NCI-H82 treated with DMSO at 0.1 percent for 48 hours (cell line): ENCODE results near the gene SCNN1A.

Source experiments
- DNase-seq: peaks from one replicate; lab custom pipeline; 2025; ENCODE audit not compliant: unreplicated experiment; lab: John Stamatoyannopoulos, UW

SCNN1A gene

DNA sequence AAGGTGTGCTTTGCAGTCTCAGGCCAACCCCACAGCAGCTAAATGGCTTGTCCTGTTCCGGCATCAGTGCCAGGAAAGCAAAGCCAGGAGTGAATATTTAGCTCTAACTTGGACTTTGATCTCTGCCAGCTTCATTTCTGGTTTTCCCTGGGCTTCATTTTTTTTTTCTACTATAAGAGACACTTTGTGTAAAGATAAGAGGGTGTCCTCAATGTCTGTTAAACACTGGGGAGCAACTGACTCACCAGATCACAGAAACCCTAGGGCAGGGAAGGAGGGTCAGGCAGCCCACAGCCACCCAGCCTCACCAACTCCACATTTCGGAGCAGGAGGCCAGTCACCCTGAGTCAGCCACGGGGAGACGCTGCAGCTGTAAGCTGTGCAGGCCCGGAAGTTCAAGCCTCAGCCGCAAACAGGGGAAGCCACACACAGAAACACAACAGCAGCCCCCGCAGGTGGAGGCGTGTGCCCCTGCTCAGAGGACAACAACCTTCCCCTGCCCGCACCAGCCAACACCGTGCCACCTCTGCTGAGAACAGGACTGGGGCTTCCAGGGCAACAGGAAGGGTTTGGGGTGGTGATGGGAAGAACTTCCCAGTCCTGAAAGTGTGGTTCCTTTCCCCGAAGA, 39.8 kb downstream of the SCNN1A start:
- DNase-seq = no peak

DNA sequence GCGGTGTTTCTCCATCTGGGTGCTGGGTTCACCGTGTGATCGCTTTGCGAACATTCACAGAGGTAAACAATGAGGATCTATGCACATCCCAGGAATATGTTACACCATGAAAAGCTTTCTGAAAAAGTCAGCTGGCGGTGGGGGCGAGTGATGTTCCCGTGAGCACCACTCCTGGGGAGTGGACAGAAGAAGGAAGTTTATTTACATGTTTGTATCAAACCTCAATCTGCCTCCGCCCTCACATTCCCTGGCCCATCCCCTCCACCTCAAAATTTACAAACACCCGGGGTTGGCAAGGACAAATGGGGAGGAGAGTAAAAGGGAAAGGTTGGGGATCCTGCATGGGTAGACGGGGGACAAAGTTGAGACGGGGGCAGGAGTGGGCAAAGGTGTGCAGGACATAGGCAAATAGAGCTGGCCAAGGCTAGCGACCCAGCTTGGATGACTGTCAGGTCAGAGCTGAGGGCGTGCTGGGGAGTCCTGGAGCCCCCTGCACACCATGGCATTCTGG, 40.4 kb downstream of the SCNN1A start:
- no peak for DNase-seq

DNA sequence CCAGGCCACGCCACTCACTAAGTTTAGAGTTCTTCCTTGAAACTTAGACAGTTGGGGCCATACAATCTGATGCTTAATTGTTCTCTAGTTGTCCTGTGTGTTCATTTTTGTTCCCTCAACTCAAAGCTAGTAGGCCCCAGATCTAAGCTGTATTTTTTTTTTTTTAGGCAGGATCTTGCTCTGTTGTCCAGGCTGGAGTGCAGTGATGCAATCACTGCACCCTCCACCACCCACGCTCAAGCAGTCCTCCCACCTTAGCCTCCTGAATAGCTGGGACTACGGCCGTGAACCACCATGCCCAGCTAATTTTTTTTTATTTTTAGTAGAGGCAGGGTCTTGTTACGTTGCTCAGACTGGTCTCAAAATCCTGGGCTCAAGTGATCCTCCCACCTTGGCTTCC, 41.0 kb downstream of the SCNN1A start:
- DNase-seq = no peak

DNA sequence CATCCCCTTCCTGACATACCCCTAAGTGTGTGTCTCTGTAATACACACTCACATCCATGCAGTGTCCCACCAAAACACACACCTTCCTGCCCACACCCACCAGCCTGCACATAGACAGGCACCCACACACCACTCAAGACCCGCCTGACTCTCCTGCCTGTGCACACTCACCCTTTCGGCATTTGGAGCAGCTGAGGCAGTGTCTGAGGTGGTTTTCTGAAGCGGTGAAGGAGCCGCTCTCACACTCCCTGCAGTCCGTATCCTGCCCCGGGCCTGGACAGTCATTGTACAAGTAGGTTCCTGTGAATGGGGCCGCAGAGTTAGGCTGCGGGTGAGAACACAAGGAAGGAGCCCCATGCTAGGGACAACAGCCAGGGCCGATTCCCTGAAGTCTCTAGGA, 41.8 kb downstream of the SCNN1A start:
- no peak for DNase-seq

DNA sequence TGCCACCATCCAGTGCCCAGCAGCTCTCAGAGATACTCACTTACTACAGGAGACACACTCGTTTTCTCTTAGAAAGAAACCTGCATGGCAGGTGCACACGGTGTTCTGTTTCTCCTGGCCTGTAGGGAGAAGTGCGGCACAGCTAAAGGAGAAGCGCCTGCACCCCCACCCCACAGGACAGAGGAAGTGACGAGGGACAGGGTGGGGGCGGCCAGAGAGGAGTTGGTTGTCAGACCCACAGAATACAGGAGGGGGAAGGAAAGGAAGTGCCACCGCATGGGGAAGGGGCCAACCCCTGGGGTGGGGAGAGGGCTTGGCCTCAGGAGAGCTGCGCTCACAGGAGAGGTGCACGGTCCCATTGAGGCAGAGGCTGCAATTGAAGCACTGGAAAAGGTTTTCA, 42.3 kb downstream of the SCNN1A start:
- DNase-seq = no peak

DNA sequence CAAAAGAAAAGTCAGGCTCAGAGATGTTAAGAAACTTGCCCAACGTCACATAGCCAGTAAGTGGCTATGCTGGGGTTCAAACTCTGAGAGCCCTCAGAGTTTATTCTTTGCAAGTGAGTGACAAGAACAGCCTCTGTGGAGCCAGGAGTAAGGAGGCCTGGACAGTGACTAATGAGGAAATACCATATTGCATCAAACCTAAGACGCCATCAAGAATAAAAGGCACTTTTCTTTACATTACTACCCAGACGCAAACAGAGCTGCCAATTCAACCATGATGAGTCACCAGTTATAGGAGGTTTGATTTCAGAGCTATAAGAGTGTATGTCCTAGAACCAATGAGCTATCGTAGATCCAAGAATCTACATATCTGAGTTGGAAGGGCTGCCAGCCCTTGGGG, 42.9 kb downstream of the SCNN1A start:
- DNase-seq = no peak

DNA sequence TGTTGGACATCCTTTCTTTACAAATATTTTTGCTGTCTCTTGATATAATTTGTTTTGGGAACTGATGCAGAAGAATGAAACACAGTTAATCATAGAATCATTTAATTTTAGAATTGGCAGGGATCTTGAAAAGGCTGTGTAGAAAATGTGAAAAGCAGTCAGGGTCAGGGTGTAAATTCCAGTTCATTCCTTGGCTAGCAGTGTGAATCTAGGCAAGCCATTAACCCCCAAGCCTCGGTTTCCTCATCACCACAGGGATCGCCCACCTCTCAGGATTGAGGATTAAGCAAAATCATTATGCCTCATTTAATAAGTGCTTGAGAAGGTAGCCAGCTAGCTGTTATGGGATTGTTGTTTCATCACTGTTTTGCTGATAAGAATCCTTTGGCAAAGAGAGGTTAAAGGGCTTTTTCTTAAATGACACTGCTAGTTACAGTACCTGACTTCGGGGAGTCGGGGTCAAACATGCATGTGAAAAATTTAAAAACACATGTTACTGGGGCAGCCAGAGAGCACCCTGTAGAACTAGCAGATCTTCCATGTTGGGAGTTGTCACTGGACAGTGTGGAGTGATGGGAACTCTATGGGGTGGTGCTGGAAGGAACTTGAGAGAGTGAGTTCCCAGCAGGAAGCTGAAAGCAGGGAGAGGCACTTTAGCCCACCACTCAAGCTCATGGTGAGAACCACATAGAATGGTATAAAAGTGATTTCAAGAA, 44.2 kb downstream of the SCNN1A start:
- no peak for DNase-seq

DNA sequence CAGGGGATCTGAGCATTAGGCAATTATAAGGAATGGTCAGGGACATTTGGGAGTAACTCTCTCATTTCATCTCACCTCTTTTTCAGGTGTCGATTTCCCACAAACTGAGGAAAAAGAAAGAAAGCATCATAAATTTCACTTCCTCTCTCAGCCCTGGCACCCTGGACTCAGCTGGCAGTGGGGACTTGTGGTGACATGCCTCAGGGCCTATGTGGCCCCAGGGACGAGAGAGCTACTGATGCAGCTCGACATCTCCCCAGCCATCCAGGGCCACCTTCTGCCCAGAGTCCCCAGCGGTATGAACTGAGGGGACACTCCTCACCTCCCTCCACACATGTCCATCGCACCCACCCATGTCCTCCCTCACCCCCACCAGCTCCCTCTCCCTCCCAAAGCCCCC, 45.2 kb downstream of the SCNN1A start:
- no peak for DNase-seq

DNA sequence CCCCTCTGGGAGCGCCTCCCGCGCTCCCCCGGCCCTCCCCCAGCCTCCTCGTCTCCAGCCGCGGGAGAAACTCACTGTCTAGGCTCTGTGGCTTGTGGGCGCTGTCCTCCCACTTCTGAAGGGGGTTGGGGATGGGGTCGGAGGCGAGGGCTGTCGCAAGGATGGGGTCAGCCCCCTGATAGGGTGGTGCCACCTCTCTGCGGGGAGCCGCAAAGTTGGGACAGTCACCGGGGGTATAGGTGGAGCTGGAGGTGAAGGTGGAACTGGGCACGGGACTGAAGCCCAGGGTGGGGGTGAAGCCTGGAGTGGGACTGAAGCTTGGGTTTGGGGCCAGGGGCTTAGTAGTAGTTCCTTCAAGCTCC, 45.7 kb downstream of the SCNN1A start:
- DNase-seq = no peak

DNA sequence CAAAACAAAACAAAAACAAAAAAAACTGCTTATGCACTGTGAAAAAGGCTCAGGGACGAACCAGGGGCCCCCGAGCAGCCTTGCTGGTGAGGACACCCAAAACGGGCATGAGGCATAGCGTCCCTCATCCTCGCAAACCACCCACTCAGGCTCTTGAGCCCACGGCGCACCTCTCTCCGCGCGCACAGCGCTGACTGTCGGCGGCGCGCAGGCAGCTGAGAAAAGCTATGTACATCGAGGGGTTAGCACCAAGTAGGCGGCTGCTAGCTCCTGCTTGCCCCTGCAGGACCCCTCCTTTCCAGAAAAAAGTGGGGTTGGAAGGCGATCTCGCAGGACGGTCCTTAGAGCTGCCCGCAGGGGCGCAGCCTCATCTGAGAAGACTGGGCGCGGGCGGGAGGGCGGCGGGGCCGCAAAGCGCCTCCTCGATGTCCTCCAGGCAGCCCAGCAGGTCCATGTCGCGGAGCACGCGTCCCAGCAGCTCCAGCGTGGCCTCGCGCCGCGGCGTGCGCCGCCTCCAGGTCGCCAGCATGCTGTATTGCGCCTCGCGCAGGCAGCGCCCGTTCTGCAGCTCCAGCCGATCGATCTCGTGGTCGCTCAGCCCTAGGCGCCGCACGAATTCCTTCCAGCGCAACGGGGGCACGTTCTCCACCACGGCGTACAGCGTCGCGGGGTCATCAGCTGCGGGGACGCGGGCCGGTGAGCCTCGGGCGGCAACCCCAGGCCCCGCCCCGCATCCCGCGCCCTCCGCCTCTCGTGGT, 46.2 kb downstream of the SCNN1A start:
- no peak for DNase-seq

DNA sequence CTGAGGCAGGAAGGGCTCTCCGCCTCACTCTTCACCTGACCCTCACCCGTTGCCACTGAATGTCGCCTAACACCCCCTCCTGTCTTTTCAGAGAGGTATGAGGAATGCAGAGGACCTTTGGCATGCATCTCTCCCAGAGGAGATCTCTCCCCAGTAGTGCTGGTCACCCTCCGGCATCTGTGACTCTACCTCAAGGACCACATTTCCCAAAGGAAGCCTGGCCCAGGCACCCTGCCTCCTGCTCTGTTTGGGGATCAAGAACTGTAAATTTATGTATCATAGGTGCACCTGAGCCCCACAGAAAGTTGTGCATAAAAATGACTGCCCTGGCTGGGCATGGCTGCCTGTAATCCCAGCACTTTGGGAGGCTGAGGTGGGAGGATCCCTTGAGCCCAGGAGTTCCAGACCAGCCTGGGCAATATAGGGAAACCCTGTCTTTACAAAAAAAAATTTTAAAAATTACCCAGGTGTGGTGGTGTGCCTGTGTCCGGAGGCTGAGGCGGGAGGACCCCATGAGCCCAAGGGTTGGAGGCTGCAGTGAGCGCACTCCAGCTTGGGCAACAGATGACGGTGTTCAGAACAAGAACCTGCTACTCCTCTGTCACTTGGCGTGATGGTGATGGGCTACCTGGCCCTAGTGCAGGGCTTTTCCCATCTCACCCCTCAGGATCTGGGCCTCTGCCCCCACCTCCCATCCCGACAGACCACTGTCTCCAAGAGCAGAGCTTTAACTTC, 47.2 kb downstream of the SCNN1A start:
- no peak for DNase-seq

DNA sequence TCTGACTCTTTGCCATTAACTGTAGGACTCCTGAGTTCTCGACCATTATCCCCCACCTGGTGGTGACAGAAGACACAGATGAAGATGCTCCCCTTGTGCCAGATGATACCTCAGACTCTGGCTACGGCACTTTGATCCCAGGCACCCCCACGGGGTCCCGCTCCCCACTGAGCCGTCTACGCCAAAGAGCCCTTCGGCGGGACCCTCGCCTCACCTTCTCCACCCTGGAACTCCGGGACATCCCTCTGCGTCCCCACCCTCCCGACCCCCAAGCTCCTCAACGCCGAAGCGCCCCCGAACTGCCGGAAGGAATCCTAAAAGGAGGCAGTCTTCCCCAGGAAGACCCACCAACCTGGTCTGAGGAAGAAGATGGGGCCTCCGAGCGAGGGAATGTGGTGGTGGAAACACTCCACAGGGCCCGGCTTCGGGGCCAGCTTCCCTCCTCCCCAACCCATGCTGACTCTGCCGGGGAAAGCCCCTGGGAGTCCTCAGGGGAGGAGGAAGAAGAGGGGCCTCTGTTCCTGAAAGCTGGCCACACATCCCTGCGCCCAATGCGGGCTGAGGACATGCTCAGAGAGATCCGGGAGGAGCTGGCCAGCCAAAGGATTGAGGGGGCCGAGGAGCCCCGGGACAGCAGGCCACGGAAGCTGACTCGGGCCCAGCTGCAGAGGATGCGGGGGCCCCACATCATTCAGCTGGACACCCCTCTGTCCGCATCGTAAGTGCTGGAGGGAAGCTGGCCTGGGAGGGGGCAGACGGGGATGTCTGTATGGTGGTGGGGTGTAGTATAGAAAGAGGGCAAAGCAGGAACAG, 47.9 kb downstream of the SCNN1A start:
- no peak for DNase-seq

DNA sequence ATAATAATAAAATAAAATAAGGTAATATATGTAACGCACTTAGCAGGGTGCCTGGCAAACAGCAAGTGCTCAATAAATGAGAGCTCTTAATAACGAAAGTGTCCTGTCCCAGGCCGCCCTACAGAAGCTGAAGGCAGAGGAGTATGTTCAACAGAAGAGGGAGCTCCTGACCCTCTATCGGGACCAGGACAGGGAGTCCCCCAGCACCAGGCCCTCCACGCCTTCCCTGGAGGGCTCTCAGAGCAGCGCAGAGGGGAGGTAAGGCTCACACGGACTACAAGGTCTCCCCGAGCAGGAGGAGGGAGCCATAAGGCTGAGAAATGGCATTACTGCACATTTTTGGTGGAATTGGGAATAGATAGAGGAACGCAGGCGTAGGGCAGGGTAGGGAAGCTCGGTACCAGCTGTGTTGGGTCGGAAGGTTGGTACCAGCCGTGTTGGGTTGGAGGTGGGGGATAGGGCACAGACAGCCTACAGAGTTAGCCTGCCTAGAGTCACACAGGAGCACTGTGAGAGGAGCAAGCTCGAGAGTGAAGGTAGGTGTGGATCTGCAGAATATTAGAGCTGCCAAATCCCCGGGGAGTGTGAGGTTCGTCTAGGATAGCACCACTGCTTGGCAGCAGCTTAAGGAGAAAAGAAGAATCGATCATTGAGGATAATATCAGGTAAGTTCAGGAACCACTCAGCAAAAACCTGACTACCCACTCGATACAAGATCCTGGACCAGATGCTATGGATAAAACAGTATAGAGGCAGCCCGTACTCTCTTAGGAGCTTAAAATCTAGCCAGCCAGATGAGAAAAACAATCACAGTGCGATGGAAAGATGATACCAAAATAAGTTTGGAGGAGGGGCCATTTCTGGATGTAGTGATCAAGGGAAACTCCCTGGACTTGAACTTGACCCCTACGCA, 48.8 kb downstream of the SCNN1A start:
- peak; percentile 35 for DNase-seq

DNA sequence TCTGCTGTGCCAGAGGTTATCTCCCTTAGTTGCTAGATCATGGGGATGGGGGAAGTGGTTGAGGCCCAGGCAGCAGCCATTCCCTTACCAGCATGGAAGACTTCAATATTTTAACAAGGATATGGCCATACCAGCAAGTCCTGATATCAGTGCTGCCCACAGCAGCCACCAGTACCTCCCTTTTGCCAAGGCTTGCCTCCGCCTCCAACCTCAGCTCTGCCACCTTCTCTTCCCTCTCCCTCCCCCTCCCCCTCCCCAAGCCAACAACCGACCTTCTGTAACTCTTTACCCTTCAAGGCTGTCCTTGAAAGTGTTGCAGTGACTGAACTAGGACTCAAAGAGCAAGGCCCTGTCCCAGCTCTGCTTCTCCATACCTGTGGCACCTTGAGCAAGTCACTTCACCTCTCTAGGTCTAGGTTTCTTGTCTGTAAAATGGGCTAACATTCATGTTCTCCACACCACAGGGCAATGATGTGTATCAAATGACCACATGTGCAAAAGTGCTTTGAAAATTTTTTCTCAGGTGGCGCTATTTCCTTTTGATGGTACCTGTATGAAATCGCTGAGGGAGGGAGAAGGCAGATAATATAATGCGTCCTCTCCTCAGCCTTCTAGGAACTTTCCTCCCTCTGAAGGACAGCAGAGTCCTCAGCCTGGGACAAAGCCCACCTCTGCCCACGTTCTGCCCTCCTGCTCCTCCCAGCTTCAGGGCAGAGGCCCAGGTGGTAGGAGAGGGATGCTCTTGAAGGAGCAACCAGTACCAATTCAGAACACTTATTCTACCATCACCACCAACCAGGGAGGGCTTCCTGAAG, 50.2 kb downstream of the SCNN1A start:
- no peak for DNase-seq

DNA sequence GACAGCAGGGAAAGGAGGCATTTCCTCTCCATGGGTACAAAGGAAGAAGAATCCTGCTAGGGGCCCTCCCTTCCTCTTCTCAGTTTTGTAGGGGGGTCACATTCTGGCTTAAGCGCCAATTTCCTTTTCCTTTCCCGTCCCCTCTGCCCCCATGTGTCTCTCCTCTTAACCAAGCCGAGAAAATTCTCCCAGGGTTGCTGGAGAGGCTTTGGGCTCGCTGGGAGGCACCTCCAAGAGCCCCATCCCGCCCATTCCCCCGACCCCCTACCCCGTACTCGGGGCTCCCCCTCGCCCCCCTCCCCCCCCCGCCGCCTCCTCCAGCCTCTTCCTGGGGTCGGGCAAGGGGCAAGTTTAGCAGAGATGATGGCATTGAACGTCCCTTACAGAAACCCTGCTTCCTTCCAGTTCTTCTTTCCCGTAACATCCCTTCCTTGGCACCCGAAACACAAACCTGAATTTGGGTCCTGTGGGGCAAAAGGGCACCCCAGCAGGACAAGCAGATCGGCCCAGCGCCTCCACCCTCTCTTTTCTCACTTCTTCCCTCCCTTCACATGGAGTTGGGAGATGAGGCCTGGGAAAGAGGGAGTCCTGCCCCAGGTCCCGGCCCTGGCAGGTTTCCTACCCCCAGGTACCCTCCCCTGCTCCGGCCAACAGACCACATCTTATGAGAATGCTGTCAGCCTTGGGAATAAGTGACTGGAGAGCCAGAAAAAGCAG, 51.2 kb downstream of the SCNN1A start:
- no peak for DNase-seq

DNA sequence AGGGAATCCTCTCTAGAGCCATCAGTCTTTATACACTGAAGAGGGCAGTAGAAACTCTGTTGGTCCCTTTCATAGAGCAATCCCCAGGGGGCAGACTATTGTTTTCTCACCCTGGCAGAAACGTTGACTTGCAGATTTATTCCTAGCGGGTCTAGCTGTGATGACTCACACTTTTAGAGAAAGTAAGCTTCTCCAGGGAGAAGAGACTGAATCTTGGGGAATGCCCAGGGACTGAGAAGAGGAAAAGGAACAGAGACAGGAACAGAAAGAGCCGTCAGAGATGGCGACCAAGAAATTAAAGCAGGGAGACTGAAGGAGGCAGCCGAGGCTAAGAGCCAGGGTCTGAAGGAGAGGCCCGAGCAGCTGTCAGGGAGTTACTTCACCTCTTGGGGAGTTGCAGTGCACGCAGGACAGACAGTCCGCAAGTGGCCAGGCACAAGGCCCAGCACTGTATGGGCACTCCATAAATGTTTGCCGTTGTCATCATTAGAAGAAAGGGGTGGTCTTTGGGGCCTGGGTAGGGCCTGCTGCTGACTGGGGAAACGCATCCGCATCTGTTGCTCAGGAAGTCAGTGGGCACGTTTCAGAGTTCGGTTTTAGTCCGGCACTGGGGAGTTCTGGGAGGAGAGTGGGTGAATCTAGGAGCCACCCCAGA, 51.9 kb downstream of the SCNN1A start:
- DNase-seq = peak; percentile 59

DNA sequence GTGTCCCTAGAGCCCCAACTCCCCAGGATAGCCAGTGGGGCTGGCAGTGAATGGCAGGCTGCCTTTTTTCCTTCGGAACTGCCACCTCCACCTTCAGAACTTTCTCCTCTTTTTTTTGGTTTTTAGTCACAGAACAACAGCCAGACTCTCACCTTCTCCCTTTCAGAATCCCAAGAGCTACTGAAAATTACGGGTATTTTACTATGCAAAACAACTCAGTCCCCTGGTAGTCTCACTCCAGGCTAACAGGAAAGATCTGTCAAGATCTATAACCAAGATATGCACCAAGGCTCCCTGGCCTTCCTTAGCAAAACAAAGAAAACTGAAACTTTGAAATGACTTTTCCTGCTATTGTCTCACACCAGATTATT, 52.4 kb downstream of the SCNN1A start:
- DNase-seq = no peak

DNA sequence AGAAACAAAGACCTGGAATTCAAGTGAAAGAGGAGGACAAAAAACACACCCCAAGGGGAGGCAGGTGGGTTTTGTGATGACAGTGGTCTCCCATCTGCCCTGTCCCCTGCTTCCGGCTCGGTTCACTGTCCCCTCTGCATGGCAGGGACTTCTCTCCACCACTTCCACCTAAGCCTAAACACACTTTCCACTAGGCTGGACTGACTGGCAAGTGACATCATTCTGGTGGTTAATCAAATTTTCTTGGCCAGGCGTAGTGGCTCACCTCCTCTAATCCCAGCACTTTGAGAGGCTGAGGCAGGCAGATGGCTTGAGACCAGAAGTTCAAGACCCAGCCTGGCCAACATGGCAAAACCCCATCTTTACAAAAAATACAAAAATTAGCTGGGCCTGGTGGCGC, 53.0 kb downstream of the SCNN1A start:
- DNase-seq = no peak
